PC-9 (cell line): Measurements from ENCODE around the gene SLC35A5.

Experiments
- EZH2 ChIP-seq: fragments of 200-600 bp; sonication (generic); IDR thresholded peaks from 2 replicates; pipeline ENCODE4 v1.8.0; 2017; ENCODE audit warnings: antibody characterized with exemption, low read depth
- TF ChIP-seq, protein P1 (sequence below): fragments of 200-600 bp; sonication (generic); conservative IDR thresholded peaks from 2 replicates; pipeline ENCODE4 v1.6.1; 2017; ENCODE audit warnings: mixed run types, antibody characterized with exemption, mild to moderate bottlenecking, moderate library complexity

DNA sequence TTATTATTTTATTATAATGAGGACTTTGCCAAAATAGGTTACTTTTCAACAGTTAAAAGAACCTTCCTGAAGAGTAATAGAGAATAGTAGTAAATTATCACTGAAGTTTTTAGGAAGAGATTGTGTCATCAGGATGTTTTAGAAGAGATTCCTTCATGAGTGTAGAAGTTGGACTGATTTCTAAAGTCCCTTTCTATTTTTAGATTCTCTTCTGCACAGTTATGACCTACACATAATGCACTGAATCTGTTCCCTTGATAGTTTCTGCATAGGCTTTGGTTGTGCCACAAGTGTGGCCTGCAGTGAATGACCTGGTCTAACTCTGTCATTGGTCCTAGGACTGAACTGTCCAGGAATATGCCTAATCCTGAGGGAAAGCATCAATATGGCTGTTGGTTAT is 23.9 kb downstream of the SLC35A5 start:
- no peak for TF ChIP-seq EZH2
- TF ChIP-seq, protein P1, sequence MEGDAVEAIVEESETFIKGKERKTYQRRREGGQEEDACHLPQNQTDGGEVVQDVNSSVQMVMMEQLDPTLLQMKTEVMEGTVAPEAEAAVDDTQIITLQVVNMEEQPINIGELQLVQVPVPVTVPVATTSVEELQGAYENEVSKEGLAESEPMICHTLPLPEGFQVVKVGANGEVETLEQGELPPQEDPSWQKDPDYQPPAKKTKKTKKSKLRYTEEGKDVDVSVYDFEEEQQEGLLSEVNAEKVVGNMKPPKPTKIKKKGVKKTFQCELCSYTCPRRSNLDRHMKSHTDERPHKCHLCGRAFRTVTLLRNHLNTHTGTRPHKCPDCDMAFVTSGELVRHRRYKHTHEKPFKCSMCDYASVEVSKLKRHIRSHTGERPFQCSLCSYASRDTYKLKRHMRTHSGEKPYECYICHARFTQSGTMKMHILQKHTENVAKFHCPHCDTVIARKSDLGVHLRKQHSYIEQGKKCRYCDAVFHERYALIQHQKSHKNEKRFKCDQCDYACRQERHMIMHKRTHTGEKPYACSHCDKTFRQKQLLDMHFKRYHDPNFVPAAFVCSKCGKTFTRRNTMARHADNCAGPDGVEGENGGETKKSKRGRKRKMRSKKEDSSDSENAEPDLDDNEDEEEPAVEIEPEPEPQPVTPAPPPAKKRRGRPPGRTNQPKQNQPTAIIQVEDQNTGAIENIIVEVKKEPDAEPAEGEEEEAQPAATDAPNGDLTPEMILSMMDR, result no peak
